MM.1S (cell line): ENCODE data around the gene SLC26A6.

ENCODE experiments used
- DNase-seq: peaks from one replicate; pipeline ENCODE4 v3.0.0-alpha.2; 2015
- H2AFZ ChIP-seq: fragments of 300-600 bp; sonication (generic); 2 replicates; pipeline ENCODE4 v1.6.0; 2016; ENCODE audit warnings: antibody characterized with exemption, low read length
- H3F3A ChIP-seq: fragments of 300-600 bp; sonication (generic); 2 replicates; pipeline ENCODE4 v1.6.1; 2016; ENCODE audit warnings: mild to moderate bottlenecking, antibody characterized with exemption, low read length, moderate library complexity, mixed read lengths; ENCODE audit not compliant: insufficient read depth
- H3K27ac ChIP-seq: fragments of 300-600 bp; sonication (generic); 2 replicates; pipeline ENCODE4 v1.5.1; 2016; ENCODE audit warnings: mild to moderate bottlenecking, low read length
- H3K27me3 ChIP-seq: fragments of 300-600 bp; sonication (generic); replicated peaks from 2 replicates; pipeline ENCODE4 v1.6.0; 2016; ENCODE audit warnings: low read length; ENCODE audit not compliant: insufficient read depth
- H3K36me3 ChIP-seq: fragments of 300-600 bp; sonication (generic); replicated peaks from 2 replicates; pipeline ENCODE4 v1.6.1; 2016; ENCODE audit warnings: mild to moderate bottlenecking, low read length, mixed read lengths; ENCODE audit not compliant: insufficient read depth
- H3K4me1 ChIP-seq: fragments of 300-600 bp; sonication (generic); 2 replicates; pipeline ENCODE4 v1.6.1; 2016; ENCODE audit warnings: low read length, mixed read lengths
- H3K4me2 ChIP-seq: fragments of 300-600 bp; sonication (generic); 2 replicates; pipeline ENCODE4 v1.6.0; 2016; ENCODE audit warnings: low read depth, low read length
- H3K4me3 ChIP-seq: fragments of 300-600 bp; sonication (generic); 2 replicates; pipeline ENCODE4 v1.5.1; 2016; ENCODE audit warnings: low read length, mixed read lengths
- H3K79me2 ChIP-seq: fragments of 300-600 bp; sonication (generic); 2 replicates; pipeline ENCODE4 v1.6.1; 2016; ENCODE audit warnings: mixed run types, low read length, mixed read lengths
- H3K9ac ChIP-seq: fragments of 300-600 bp; sonication (generic); 2 replicates; pipeline ENCODE4 v1.6.1; 2016; ENCODE audit warnings: low read length, mixed read lengths
- H3K9me2 ChIP-seq: fragments of 300-600 bp; sonication (generic); replicated peaks from 2 replicates; pipeline ENCODE4 v1.6.1; 2016; ENCODE audit warnings: mild to moderate bottlenecking, low read length, mixed read lengths; ENCODE audit not compliant: insufficient read depth
- H3K9me3 ChIP-seq: fragments of 300-600 bp; sonication (generic); replicated peaks from 2 replicates; pipeline ENCODE4 v1.6.1; 2016; ENCODE audit warnings: mild to moderate bottlenecking, low read length, mixed read lengths; ENCODE audit not compliant: insufficient read depth
- H4K20me1 ChIP-seq: fragments of 300-600 bp; sonication (generic); 2 replicates; pipeline ENCODE4 v1.6.1; 2016; ENCODE audit warnings: mild to moderate bottlenecking, low read length, moderate library complexity, mixed read lengths; ENCODE audit not compliant: insufficient read depth
- EZH2 ChIP-seq: fragments of 300-600 bp; sonication (generic); optimal IDR thresholded peaks from 2 replicates; pipeline ENCODE3; 2017; ENCODE audit warnings: low read depth, mild to moderate bottlenecking, antibody characterized with exemption, low read length, mixed read lengths
- EZH2phosphoT487 ChIP-seq: fragments of 300-600 bp; sonication (generic); IDR thresholded peaks from 2 replicates; pipeline ENCODE4 v1.6.1; 2018; ENCODE audit warnings: antibody characterized with exemption, low read length
- TF ChIP-seq, protein P1 (sequence below): fragments of 300-600 bp; sonication (generic); IDR thresholded peaks from 2 replicates; pipeline ENCODE4 v1.5.1; 2016; ENCODE audit warnings: antibody characterized with exemption, low read length, mixed read lengths

The SLC26A6 gene

DNA sequence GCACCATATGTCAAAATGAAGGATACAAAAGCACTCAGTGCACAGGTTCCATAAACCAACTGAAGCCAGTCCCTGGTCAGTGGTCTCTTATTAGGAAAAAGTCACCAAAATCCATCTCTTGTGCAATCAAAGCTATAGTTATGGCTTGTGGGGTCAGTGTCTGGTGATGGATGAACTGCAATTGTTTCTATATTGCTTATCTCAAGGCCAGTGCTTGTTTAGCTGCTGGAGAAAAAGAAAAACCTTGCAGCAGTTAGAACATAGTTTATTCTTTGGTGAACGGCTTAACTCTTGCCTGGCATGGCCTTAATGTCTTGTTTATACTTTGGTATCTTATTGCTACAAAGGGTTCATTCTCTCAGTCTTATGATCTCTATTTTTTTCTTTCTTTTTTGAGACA, 23.0 kb downstream of the SLC26A6 start:
- peaks cover 21% of the 10 kb centered on the region for H3K79me2 ChIP-seq
- DNase-seq = no peak
- H3K27ac ChIP-seq = no peak overlapping the region
- no peak overlapping the region for H3K9ac ChIP-seq
- no peak overlapping the region for H3K4me2 ChIP-seq
- no peaks in the 10 kb centered on the region for H4K20me1 ChIP-seq
- H3K36me3 ChIP-seq = no peaks in the 10 kb centered on the region
- H3K9me3 ChIP-seq = no peaks in the 10 kb centered on the region
- TF ChIP-seq, protein P1, sequence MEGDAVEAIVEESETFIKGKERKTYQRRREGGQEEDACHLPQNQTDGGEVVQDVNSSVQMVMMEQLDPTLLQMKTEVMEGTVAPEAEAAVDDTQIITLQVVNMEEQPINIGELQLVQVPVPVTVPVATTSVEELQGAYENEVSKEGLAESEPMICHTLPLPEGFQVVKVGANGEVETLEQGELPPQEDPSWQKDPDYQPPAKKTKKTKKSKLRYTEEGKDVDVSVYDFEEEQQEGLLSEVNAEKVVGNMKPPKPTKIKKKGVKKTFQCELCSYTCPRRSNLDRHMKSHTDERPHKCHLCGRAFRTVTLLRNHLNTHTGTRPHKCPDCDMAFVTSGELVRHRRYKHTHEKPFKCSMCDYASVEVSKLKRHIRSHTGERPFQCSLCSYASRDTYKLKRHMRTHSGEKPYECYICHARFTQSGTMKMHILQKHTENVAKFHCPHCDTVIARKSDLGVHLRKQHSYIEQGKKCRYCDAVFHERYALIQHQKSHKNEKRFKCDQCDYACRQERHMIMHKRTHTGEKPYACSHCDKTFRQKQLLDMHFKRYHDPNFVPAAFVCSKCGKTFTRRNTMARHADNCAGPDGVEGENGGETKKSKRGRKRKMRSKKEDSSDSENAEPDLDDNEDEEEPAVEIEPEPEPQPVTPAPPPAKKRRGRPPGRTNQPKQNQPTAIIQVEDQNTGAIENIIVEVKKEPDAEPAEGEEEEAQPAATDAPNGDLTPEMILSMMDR = no peak
- TF ChIP-seq EZH2phosphoT487 (no peak), EZH2 (no peak)
- H3K27me3 ChIP-seq = no peaks in the 10 kb centered on the region
- H3F3A ChIP-seq = no peaks in the 10 kb centered on the region
- peaks cover 7% of the 10 kb centered on the region; the same call in 1 of the 2 replicates for H3K4me1 ChIP-seq
- no peak overlapping the region for H3K4me3 ChIP-seq
- no peaks in the 10 kb centered on the region for H3K9me2 ChIP-seq
- H2AFZ ChIP-seq = no peak overlapping the region

DNA sequence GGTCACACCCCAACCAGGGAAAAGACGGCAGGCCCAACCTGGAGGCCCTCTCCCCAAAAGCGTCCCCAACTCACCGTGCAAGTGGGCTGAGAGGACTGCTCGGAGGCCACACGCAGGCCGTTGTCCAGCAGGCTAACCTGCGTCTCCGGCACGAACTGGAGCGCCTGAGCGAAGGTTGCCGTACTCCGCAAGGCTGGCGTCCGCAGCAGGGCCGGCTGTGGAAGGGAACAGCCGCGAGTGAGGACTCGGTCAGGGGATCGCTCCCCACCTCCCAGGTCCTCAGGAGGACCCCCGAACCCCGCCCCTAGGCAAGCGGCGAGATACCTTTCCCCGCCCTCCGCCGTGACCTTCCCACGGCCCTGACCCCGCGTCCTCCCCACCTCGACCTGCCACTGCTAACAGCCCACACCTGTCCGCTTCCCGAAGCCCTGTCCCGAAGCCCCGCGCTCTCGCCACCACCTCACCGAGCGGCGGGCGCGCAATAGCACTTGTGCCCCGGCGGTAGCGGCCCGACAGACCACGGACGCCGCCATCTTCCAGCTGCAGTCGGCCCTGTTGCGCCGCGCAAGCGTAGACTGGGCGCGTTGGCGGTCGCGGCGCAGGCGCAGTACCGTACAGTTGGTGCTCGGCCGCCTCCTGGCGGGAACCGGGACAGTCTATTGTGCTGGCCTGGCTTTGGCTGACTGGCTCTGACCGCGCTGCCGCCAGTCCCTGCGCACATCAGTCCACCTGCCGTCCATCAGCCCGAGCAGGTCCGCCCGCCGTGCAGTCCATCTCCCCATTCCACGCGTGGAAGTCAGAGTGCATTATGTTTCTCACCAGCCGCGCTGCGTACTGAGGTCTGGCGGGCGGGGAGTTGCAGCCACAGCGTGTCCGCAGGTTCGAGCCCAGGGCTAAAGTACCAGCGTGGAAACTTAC, 25.9 kb downstream of the SLC26A6 start, which contains the start of gene UQCRC1:
TSS of gene UQCRC1 (minus strand) at position 559 of the 918 bp plus-strand sequence. CDS start at position 533, 26 bp downstream.
- Histone ChIP-seq H2AFZ (peak within 1 kb of the TSS; percentile 91), H3K36me3 (no peaks in the 10 kb centered on the region; the same call in 1 of the 2 replicates), H3K4me1 (peaks cover 7% of the 10 kb centered on the region; the same call in 1 of the 2 replicates), H3K9me3 (no peaks in the 10 kb centered on the region), H3K27me3 (no peaks in the 10 kb centered on the region), H3K79me2 (peaks cover 31% of the 10 kb centered on the region), H3K4me3 (peak within 1 kb of the TSS; percentile 99), H3K4me2 (peak within 1 kb of the TSS; percentile 93), H3K9ac (peak within 1 kb of the TSS; percentile 90), H3K9me2 (no peaks in the 10 kb centered on the region), H3K27ac (peak within 1 kb of the TSS; percentile 27; the same call in 1 of the 2 replicates), H3F3A (no peaks in the 10 kb centered on the region), H4K20me1 (no peaks in the 10 kb centered on the region)
- TF ChIP-seq, protein P1 = peak; percentile 64
- TF ChIP-seq EZH2phosphoT487 = no peak
- TF ChIP-seq EZH2 = no peak
- peak; percentile 95 for DNase-seq

- Histone ChIP-seq H3K27ac (no peak overlapping the region), H3K79me2 (peaks cover 31% of the 10 kb centered on the region), H3K36me3 (no peaks in the 10 kb centered on the region; the same call in 1 of the 2 replicates), H3K9me2 (no peaks in the 10 kb centered on the region), H3K4me3 (no peak overlapping the region), H3K9me3 (no peaks in the 10 kb centered on the region), H3K9ac (no peak overlapping the region), H3K4me2 (no peak overlapping the region), H3K4me1 (peaks cover 7% of the 10 kb centered on the region; the same call in 1 of the 2 replicates), H3F3A (no peaks in the 10 kb centered on the region), H2AFZ (no peak overlapping the region), H3K27me3 (no peaks in the 10 kb centered on the region), H4K20me1 (no peaks in the 10 kb centered on the region)
- no peak for TF ChIP-seq EZH2
- TF ChIP-seq, protein P1 = no peak
- DNase-seq = no peak
Observed at GRCh38 chr3:48607519-48607918, 27.7 kb downstream of the SLC26A6 start.
